Measurements from ENCODE around the gene HSD3B1.

Gene HSD3B1

DNA sequence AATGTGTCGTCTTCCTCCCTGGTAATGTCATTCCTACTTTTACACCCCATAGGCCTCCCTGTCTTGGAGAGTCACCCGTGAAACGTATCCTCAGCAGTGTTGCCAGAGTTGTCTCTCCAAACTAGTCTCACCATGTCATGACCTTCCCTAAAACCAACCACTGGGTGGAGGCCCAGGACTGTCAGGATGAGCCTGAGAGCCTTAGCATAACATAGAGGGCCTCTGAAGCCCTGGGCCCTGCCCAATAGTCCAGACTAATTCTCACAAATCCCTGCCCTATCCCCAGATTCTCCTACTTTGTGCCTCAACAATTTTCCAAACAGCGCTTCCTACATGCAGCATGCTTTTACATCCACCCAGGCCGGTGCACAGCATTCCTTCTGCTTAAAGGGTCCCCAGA, 29.3 kb upstream of the HSD3B1 start:
- in situ Hi-C loops (cut with MboI; ENCODE audit: low sequenced_read_pairs), result no loop called here
- no peak for DNase-seq (ENCODE audit: low spot score in 2 of 2)
- Histone ChIP-seq H3K4me1 (no peaks in the 10 kb centered on the region), H3K9me3 (no peaks in the 10 kb centered on the region), H3K27me3 (ENCODE audit: low read depth) (no peaks in the 10 kb centered on the region), H3K36me3 (replicated peaks) (no peaks in the 10 kb centered on the region), H3K4me3 (no peak overlapping the region)

- no peaks in the 10 kb centered on the region for H3K36me3 ChIP-seq (replicated peaks)
- H3K27me3 ChIP-seq (ENCODE audit: low read depth), result no peaks in the 10 kb centered on the region
- no peaks in the 10 kb centered on the region for H3K9me3 ChIP-seq
- DNase-seq (ENCODE audit: low spot score in 2 of 2), result no peak
- in situ Hi-C loops (cut with MboI; ENCODE audit: low sequenced_read_pairs), result no loop called here
- H3K4me3 ChIP-seq, result no peak overlapping the region
- no peaks in the 10 kb centered on the region for H3K4me1 ChIP-seq
Observed at GRCh38 chr1:119480175-119480574, 26.8 kb upstream of the HSD3B1 start.

GRCh38 chr1:119481951-119482350, 25.1 kb upstream of the HSD3B1 start:
- no peak overlapping the region for H3K4me3 ChIP-seq
- in situ Hi-C loops (cut with MboI; ENCODE audit: low sequenced_read_pairs), result no loop called here

DNA sequence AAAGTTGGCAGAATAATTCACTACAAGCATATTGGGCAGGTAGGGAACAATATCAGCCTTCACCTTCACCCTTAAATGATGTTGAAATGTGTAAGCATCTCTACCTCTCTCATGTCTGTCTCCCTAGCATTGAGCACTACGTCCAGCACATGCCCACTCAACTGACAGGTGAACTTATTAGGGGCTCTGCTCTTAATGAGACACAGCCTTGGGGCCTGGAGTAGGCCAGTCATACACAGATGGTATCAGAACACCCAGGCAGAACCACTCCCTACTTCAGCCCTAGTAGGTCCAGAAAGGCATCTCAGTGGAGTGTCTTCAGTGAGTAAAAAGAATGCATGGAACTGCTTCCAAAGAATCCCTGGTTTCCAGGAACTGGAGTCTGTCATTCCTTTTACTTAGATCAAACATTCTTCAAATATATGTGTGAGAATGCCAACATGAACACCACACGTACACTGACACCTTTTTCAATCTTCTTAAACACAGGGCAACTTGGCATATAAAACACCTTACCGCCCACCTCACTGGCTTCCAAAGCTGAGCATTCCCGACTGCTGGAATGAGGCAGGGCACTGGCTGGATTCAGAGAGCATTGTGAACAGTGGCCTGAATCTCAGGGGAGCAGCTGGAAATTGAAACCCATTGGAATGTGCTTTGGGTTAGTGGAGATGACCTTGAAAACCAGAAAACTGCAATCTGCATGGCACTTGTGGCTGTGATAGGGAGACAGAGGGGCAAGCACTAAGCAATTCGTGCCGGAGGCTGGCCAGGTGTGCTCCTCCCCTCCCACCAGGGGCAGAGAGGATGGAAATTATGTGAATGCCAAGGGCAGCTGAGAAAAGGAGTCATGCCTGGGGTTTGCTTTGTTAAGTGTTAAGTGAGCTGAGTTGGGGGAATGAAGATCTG, 24.2 kb upstream of the HSD3B1 start:
- no peaks in the 10 kb centered on the region for H3K36me3 ChIP-seq (replicated peaks)
- no peaks in the 10 kb centered on the region for H3K9me3 ChIP-seq
- H3K4me1 ChIP-seq, result no peaks in the 10 kb centered on the region
- in situ Hi-C loops (cut with MboI; ENCODE audit: low sequenced_read_pairs), result no loop called here
- no peak for DNase-seq (ENCODE audit: low spot score in 2 of 2)
- H3K27me3 ChIP-seq (ENCODE audit: low read depth), result peaks cover 7% of the 10 kb centered on the region; the same call in 1 of the 2 replicates
- no peak overlapping the region for H3K4me3 ChIP-seq

More at GRCh38 chr1:119481951-119482350, 25.1 kb upstream of the HSD3B1 start:
- no peaks in the 10 kb centered on the region for H3K36me3 ChIP-seq (replicated peaks)
- H3K9me3 ChIP-seq, result no peaks in the 10 kb centered on the region
- peaks cover 6% of the 10 kb centered on the region; the same call in 1 of the 2 replicates for H3K27me3 ChIP-seq (ENCODE audit: low read depth)
- no peaks in the 10 kb centered on the region for H3K4me1 ChIP-seq
- DNase-seq (ENCODE audit: low spot score in 2 of 2), result no peak

GRCh38 chr1:119483441-119484200, 23.4 kb upstream of the HSD3B1 start:
- in situ Hi-C loops (cut with MboI; ENCODE audit: low sequenced_read_pairs), result no loop called here
- H3K9me3 ChIP-seq, result no peaks in the 10 kb centered on the region
- no peaks in the 10 kb centered on the region for H3K36me3 ChIP-seq (replicated peaks)
- peaks cover 8% of the 10 kb centered on the region; the same call in 1 of the 2 replicates for H3K27me3 ChIP-seq (ENCODE audit: low read depth)
- H3K4me3 ChIP-seq, result no peak overlapping the region
- H3K4me1 ChIP-seq, result no peaks in the 10 kb centered on the region
- DNase-seq (ENCODE audit: low spot score in 2 of 2), result no peak

DNA sequence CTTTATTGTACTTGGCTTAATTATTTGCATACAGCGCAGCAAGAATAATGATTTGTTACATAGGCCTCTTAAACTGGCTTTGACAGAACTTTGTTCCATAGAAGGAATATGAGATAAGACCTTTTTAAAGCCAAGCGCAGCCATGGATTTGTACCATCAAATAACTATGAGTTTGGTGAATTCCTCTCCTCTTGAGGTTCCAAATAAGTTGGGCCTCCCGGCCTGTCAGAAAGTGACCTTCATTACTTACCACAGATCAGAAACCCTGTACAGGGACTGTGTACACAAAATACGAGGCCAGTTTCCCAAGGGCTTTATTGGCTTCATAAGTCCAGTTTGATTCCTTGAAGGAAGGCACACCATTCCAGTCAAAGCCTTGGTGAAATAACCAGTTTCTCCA, 21.8 kb upstream of the HSD3B1 start:
- peaks cover 17% of the 10 kb centered on the region for H3K27me3 ChIP-seq (ENCODE audit: low read depth)
- H3K4me1 ChIP-seq, result no peaks in the 10 kb centered on the region
- in situ Hi-C loops (cut with MboI; ENCODE audit: low sequenced_read_pairs), result no loop called here
- H3K9me3 ChIP-seq, result no peaks in the 10 kb centered on the region
- H3K4me3 ChIP-seq, result no peak overlapping the region
- no peaks in the 10 kb centered on the region for H3K36me3 ChIP-seq (replicated peaks)
- no peak for DNase-seq (ENCODE audit: low spot score in 2 of 2)

GRCh38 chr1:119488216-119488615, 18.8 kb upstream of the HSD3B1 start:
- Histone ChIP-seq H3K36me3 (replicated peaks) (no peaks in the 10 kb centered on the region), H3K27me3 (ENCODE audit: low read depth) (peaks cover 17% of the 10 kb centered on the region), H3K4me1 (no peaks in the 10 kb centered on the region), H3K4me3 (no peak overlapping the region), H3K9me3 (no peaks in the 10 kb centered on the region)
- in situ Hi-C loops (cut with MboI; ENCODE audit: low sequenced_read_pairs), result no loop called here
- no peak for DNase-seq (ENCODE audit: low spot score in 2 of 2)

DNA sequence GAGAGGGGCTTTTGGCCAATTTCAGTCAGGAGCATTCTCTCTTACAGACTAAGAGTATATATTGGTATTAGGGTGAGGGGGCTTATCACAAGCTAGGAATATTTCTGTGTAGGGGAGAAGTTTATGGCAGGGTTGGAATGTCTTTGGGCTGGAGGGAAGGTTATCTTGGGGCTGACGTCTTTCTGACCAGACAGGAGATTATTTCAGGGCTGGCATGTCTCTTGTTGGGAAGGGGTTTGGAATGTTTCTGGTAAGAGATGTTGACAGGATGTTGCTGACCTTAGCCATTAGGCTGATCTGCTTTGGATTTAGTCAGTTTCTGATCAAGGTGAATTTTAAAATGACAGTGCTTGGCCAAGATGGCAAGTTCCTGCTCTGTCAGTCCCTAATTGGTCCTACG, 17.8 kb upstream of the HSD3B1 start:
- Histone ChIP-seq H3K4me1 (no peaks in the 10 kb centered on the region), H3K36me3 (replicated peaks) (no peaks in the 10 kb centered on the region), H3K4me3 (no peak overlapping the region), H3K9me3 (no peaks in the 10 kb centered on the region), H3K27me3 (ENCODE audit: low read depth) (peaks cover 17% of the 10 kb centered on the region)
- no peak for DNase-seq (ENCODE audit: low spot score in 2 of 2)
- in situ Hi-C loops (cut with MboI; ENCODE audit: low sequenced_read_pairs), result no loop called here

DNA sequence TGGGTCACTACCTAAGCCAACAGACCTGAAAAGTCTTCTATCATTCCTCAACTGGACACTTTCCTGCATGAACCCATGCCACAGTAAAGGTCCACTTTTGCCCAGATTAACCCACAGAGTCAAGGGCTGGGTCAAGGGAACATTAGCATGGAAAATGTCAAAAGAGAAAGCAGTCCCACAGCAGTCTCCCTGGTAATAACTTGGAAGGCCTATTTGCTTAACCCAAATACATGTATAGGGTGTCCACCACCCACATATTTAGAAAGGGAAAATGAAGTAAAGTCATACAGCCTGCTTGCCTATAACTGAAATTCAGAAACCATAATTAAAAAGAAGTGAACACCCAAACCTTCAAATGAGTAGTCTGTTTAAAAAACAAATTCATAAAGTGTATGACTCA, 16.1 kb upstream of the HSD3B1 start:
- no peaks in the 10 kb centered on the region for H3K4me1 ChIP-seq
- H3K4me3 ChIP-seq, result no peak overlapping the region
- peaks cover 15% of the 10 kb centered on the region for H3K27me3 ChIP-seq (ENCODE audit: low read depth)
- DNase-seq (ENCODE audit: low spot score in 2 of 2), result no peak
- in situ Hi-C loops (cut with MboI; ENCODE audit: low sequenced_read_pairs), result no loop called here
- H3K9me3 ChIP-seq, result no peaks in the 10 kb centered on the region
- H3K36me3 ChIP-seq (replicated peaks), result no peaks in the 10 kb centered on the region

GRCh38 chr1:119492763-119493162, 14.2 kb upstream of the HSD3B1 start:
- no peak for DNase-seq (ENCODE audit: low spot score in 2 of 2)
- H3K36me3 ChIP-seq (replicated peaks), result no peaks in the 10 kb centered on the region
- no peaks in the 10 kb centered on the region for H3K9me3 ChIP-seq
- in situ Hi-C loops (cut with MboI; ENCODE audit: low sequenced_read_pairs), result no loop called here
- no peaks in the 10 kb centered on the region for H3K4me1 ChIP-seq
- H3K4me3 ChIP-seq, result no peak overlapping the region
- H3K27me3 ChIP-seq (ENCODE audit: low read depth), result peaks cover 10% of the 10 kb centered on the region

DNA sequence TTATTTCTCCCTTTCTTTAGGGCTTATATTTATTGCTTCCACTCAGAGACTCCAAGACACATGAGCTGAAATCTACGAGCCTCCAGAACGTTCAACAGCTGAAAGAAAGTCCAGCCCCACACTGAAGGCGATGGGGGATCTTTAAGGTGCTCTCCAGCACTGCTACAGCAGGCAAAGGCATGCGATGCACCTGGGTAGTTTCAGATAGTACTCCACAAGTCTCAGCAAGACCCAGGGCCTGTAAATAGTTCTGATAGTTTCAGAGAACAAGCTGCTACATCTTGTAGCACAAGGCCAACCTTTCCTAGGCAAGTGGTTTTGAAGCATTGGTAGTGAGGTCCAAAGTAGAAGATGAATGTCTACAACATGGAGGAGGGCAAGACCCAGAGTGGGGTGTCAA, 2.2 kb upstream of the HSD3B1 start:
- Histone ChIP-seq H3K4me3 (no peak overlapping the region), H3K9me3 (no peaks in the 10 kb centered on the region), H3K27me3 (ENCODE audit: low read depth) (no peaks in the 10 kb centered on the region), H3K36me3 (replicated peaks) (no peaks in the 10 kb centered on the region), H3K4me1 (no peaks in the 10 kb centered on the region)
- no peak for DNase-seq (ENCODE audit: low spot score in 2 of 2)
- in situ Hi-C loops (cut with MboI; ENCODE audit: low sequenced_read_pairs), result no loop called here

GRCh38 chr1:119510046-119510445, 3.0 kb downstream of the HSD3B1 start:
- no peaks in the 10 kb centered on the region for H3K9me3 ChIP-seq
- in situ Hi-C loops (cut with MboI; ENCODE audit: low sequenced_read_pairs), result no loop called here
- H3K4me1 ChIP-seq, result no peaks in the 10 kb centered on the region
- H3K27me3 ChIP-seq (ENCODE audit: low read depth), result no peaks in the 10 kb centered on the region
- H3K36me3 ChIP-seq (replicated peaks), result no peaks in the 10 kb centered on the region
- no peak for DNase-seq (ENCODE audit: low spot score in 2 of 2)
- no peak overlapping the region for H3K4me3 ChIP-seq

GRCh38 chr1:119515221-119515620, 8.2 kb downstream of the HSD3B1 start:
- in situ Hi-C loops (cut with MboI; ENCODE audit: low sequenced_read_pairs), result no loop called here

GRCh38 chr1:119516247-119516646, 9.2 kb downstream of the HSD3B1 start:
- Histone ChIP-seq H3K9me3 (no peaks in the 10 kb centered on the region), H3K36me3 (replicated peaks) (no peaks in the 10 kb centered on the region), H3K4me1 (no peaks in the 10 kb centered on the region), H3K27me3 (ENCODE audit: low read depth) (no peaks in the 10 kb centered on the region), H3K4me3 (no peak overlapping the region)
- DNase-seq (ENCODE audit: low spot score in 2 of 2), result no peak
- in situ Hi-C loops (cut with MboI; ENCODE audit: low sequenced_read_pairs), result no loop called here

More at GRCh38 chr1:119515221-119515620, 8.2 kb downstream of the HSD3B1 start:
- Histone ChIP-seq H3K4me3 (no peak overlapping the region), H3K36me3 (replicated peaks) (no peaks in the 10 kb centered on the region), H3K9me3 (no peaks in the 10 kb centered on the region), H3K27me3 (ENCODE audit: low read depth) (no peaks in the 10 kb centered on the region), H3K4me1 (no peaks in the 10 kb centered on the region)
- DNase-seq (ENCODE audit: low spot score in 2 of 2), result no peak
